K562 (cell line): Measurements from ENCODE around the gene HIRIP3. TPM values are rescaled to one million over a fixed set of nuclear protein-coding genes. Genes with fewer than 3 reads are reported as not detected.

Source experiments
- BHLHE40 ChIP-seq: IDR thresholded peaks from 2 replicates; pipeline ENCODE4 v1.6.1; 2011; ENCODE audit warnings: low read length, improper control_type of control experiment
- CHD4 ChIP-seq: fragments of 200-600 bp; sonication (generic); IDR thresholded peaks from 3 replicates; pipeline ENCODE4 v1.6.1; 2012; ENCODE audit warnings: low read depth, mild to moderate bottlenecking, mixed read lengths, low read length, inconsistent platforms; ENCODE audit not compliant: insufficient read depth, insufficient replicate concordance, poor library complexity, severe bottlenecking
- DIDO1 ChIP-seq: fragments of 450-650 bp; IDR thresholded peaks from 2 replicates; pipeline ENCODE4 v1.6.1; 2016; ENCODE audit warnings: low read depth, missing biosample characterization, missing genetic modification characterization
- NCOA1 ChIP-seq: fragments of 450-650 bp; IDR thresholded peaks from 2 replicates; pipeline ENCODE4 v1.6.1; 2016; ENCODE audit warnings: low read depth
- TAF1 ChIP-seq: IDR thresholded peaks from 2 replicates; pipeline ENCODE4 v1.6.1; 2011; ENCODE audit warnings: mild to moderate bottlenecking, low read length, moderate library complexity; ENCODE audit not compliant: insufficient read depth, control insufficient read depth, severe bottlenecking; ENCODE audit errors: extremely low read depth
- polyA plus RNA-seq, 8 experiments: library from polyadenylated mRNA; depleted of rRNA in 4 of 8; stranded (reverse) in 5 of 8; unstranded in 3 of 8; fragments of >200 nt; fragmentation: Nextera tagmentation in 2 of 8; fragmentation: Illumina TruSeq in 1 of 8; extraction: Ambion mirVana in 2 of 8; extraction: Trizol in 1 of 8; gene quantifications; 2 replicates each; pipeline versions ENCODE4 v1.2.1 to v1.2.3, GENCODE V29; 2011 to 2014; ENCODE audit warnings: inconsistent platforms in 1 of 8, missing spikeins in 1 of 8
- total RNA-seq, 7 experiments: library from RNA; depleted of rRNA in 6 of 7; stranded (reverse); fragments of >200 nt in 6 of 7; fragmentation: Illumina TruSeq in 2 of 7; extraction: Trizol in 2 of 7; gene quantifications; 2 replicates each; pipeline versions ENCODE4 v1.2.1 to v1.2.3, GENCODE V29; 2011 to 2021; ENCODE audit warnings: low replicate concordance in 1 of 7
- TF ChIP-seq, protein P1 (sequence below): fragments of 450-650 bp; formaldehyde crosslinking; IDR thresholded peaks from 2 replicates; pipeline ENCODE4 v1.4.0; 2020; ENCODE audit warnings: mild to moderate bottlenecking, moderate library complexity
- TF ChIP-seq, protein P2 (sequence below): sonication (generic); formaldehyde crosslinking; IDR thresholded peaks from 2 replicates; pipeline ENCODE4 v1.8.1; 2023; ENCODE audit warnings: mild to moderate bottlenecking, missing genetic modification reagents

Gene HIRIP3
- total and polyA plus RNA-seq, 9 of the 15 experiments (the other 6 are each of a cell fraction or from before 2014, with no cell fraction given): 3.3 to 38.2 (median 18.2) TPM

DNA sequence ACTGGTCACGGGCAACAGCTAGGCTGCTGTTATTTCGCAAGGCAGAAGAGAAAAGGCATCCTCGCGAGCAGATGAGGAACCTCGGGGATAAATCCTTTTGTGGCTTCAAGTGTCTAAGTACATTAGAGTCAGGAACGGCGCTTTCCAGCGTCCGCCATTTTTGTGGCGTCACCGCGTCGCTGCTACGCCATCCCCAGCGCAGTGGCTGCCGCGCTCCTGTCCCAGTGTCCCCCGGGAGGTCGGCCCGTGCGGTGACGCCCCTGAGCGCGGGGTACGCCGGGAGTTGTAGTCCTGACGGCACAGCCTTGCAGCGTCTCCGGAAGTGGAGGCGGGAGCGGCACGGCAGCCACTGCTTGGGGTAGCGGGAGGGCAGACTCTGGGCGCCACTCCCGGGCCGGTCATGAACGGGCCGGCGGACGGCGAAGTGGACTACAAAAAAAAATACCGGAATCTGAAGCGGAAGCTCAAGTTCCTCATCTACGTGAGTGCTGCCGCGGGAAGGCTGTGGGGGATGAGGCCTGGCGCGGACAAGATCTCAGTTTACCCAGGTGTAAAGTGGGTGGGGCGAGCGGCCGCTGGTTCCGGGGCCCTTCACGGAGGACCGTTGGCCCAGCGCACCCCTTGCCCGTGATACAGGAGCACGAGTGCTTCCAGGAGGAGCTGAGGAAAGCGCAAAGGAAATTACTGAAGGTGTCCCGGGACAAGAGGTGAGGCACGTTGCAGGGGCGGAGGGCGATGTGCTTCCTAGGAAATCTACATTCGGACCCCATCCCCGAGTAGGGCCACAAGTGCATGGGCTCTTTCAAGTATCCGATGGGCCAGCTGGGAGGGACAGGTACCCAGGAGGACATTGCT lies 721 bp upstream of the HIRIP3 start, which contains the start of gene INO80E (continued):
- TF ChIP-seq NCOA1 (no peak), CHD4 (no peak), BHLHE40 (peak; percentile 93), DIDO1 (tag) (peak; percentile 37), TAF1 (peak; percentile 76)
- TF ChIP-seq, protein P1, sequence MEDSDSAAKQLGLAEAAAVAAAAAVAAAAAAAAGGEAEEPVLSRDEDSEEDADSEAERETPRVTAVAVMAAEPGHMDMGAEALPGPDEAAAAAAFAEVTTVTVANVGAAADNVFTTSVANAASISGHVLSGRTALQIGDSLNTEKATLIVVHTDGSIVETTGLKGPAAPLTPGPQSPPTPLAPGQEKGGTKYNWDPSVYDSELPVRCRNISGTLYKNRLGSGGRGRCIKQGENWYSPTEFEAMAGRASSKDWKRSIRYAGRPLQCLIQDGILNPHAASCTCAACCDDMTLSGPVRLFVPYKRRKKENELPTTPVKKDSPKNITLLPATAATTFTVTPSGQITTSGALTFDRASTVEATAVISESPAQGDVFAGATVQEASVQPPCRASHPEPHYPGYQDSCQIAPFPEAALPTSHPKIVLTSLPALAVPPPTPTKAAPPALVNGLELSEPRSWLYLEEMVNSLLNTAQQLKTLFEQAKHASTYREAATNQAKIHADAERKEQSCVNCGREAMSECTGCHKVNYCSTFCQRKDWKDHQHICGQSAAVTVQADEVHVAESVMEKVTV: no peak
- TF ChIP-seq, protein P2, sequence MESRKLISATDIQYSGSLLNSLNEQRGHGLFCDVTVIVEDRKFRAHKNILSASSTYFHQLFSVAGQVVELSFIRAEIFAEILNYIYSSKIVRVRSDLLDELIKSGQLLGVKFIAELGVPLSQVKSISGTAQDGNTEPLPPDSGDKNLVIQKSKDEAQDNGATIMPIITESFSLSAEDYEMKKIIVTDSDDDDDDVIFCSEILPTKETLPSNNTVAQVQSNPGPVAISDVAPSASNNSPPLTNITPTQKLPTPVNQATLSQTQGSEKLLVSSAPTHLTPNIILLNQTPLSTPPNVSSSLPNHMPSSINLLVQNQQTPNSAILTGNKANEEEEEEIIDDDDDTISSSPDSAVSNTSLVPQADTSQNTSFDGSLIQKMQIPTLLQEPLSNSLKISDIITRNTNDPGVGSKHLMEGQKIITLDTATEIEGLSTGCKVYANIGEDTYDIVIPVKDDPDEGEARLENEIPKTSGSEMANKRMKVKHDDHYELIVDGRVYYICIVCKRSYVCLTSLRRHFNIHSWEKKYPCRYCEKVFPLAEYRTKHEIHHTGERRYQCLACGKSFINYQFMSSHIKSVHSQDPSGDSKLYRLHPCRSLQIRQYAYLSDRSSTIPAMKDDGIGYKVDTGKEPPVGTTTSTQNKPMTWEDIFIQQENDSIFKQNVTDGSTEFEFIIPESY (CRISPR knock-in tag): peak; percentile 17; the same call in 1 of the 2 replicates
